BLaER1 (cell line): ENCODE measurements around the gene TMEM176B.

Source experiments
- H3K27ac ChIP-seq: shearing (Covaris generic); formaldehyde crosslinking; 2 replicates; pipeline ENCODE4 v1.8.1; 2022
- H3K27me3 ChIP-seq: shearing (Covaris generic); formaldehyde crosslinking; 2 replicates; pipeline ENCODE4 v1.8.1; 2022
- H3K36me3 ChIP-seq: shearing (Covaris generic); formaldehyde crosslinking; 2 replicates; pipeline ENCODE4 v1.8.1; 2022
- H3K4me1 ChIP-seq: shearing (Covaris generic); formaldehyde crosslinking; 2 replicates; pipeline ENCODE4 v1.8.1; 2022
- H3K4me2 ChIP-seq: shearing (Covaris generic); formaldehyde crosslinking; 2 replicates; pipeline ENCODE4 v1.8.1; 2022
- H3K4me3 ChIP-seq: shearing (Covaris generic); formaldehyde crosslinking; 2 replicates; pipeline ENCODE4 v1.8.1; 2022
- H3K9ac ChIP-seq: shearing (Covaris generic); formaldehyde crosslinking; 2 replicates; pipeline ENCODE4 v1.8.1; 2022
- H3K9me3 ChIP-seq: shearing (Covaris generic); formaldehyde crosslinking; 2 replicates; pipeline ENCODE4 v1.8.1; 2022
- H4K20me1 ChIP-seq: shearing (Covaris generic); formaldehyde crosslinking; 2 replicates; pipeline ENCODE4 v1.8.1; 2022
- Cebpa-rat ChIP-seq: shearing (Covaris generic); IDR thresholded peaks from 2 replicates; pipeline ENCODE4 v1.8.1; 2022

The TMEM176B gene

DNA sequence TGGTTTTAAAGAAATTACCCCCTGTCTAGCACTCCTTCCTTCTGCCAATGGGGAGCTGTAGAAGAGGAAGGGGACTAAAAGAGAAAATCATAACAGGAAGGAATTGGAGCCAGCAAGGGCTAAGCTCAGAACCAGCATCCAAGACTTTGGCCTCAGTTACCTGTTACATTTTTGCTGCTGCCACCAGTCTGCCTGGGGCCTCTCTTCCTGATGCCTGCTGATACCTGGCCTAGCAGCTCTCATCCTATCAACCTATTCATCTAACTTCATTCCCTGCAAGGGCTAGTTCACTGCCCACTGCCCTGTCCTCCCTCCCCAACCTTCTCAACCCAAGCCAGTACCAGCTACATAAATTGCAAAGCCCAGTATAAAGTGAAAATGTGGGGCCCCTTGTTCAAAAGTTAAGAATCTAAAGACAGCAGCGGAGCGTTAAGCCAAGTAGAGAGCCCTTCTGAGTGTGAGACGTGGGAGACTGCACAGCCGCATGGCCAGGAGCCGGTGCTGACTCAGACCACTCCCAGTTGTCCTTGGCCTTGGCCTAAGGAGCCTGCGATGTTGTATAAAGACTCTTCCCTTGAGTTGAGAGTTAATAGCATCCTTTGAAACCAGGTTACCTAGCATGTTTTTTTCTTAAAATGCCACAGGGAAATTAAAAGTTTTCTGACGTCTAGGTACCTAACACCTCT lies 38.9 kb upstream of the TMEM176B start:
- Histone ChIP-seq H3K27me3 (no peaks in the 10 kb centered on the region), H3K9ac (no peak overlapping the region), H4K20me1 (no peaks in the 10 kb centered on the region), H3K4me1 (no peaks in the 10 kb centered on the region), H3K27ac (no peak overlapping the region), H3K4me2 (no peak overlapping the region), H3K4me3 (no peak overlapping the region), H3K9me3 (no peaks in the 10 kb centered on the region), H3K36me3 (no peaks in the 10 kb centered on the region)
- no peak for TF ChIP-seq Cebpa-rat

DNA sequence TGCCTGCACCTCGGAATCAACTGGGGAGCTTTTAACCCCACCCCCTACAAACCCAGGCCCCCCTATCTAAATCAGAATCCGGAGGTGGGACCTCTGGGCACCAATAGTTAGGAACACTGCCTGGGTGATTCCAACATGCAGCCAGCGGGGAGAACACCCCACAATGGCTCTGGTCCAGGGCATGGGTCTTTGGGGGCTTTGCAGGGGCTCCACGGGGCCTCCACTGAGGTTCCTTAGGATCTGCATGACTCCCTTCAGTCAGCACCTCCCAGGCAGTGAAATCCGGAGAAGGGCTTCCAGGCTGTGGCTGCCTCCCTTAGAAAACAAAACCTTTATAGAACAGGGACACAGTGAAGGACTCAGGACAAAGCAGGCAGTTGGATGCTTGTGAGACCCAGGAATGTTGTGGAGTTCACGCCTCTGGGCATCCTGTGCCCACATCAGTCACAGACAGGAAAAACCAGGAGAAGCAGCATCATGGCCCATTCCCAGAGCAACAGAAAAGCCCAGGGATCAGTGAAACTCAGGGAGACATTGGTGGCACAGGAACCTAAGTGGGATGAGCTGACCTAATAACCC lies 35.6 kb upstream of the TMEM176B start:
- H3K27ac ChIP-seq = no peak overlapping the region
- TF ChIP-seq Cebpa-rat = no peak
- H3K9me3 ChIP-seq = no peaks in the 10 kb centered on the region
- H3K4me2 ChIP-seq = no peak overlapping the region
- no peaks in the 10 kb centered on the region for H3K36me3 ChIP-seq
- H3K9ac ChIP-seq = no peak overlapping the region
- no peaks in the 10 kb centered on the region for H3K4me1 ChIP-seq
- no peak overlapping the region for H3K4me3 ChIP-seq
- no peaks in the 10 kb centered on the region for H4K20me1 ChIP-seq
- H3K27me3 ChIP-seq = no peaks in the 10 kb centered on the region

DNA sequence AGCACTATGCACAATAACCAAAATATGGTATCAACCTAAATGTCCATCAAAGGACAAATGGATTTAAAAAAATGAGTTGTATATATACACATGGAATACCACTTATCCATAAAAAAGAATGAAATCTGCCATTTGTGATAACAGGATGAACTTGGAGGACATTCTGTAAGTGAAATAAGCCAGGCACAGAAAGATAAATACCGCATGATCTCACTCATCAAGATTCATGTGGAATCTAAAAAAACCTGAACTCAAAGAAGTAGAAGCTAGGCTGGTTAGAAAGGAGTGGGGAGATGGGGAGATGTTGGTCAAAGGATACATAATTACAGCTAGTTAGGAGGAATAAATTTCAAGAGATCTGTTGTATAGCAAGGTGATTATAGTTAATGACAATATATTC lies 34.9 kb upstream of the TMEM176B start:
- TF ChIP-seq Cebpa-rat = no peak
- Histone ChIP-seq H3K4me3 (no peak overlapping the region), H4K20me1 (no peaks in the 10 kb centered on the region), H3K4me1 (no peaks in the 10 kb centered on the region), H3K9ac (no peak overlapping the region), H3K27ac (no peak overlapping the region), H3K27me3 (no peaks in the 10 kb centered on the region), H3K36me3 (no peaks in the 10 kb centered on the region), H3K9me3 (no peaks in the 10 kb centered on the region), H3K4me2 (no peak overlapping the region)

GRCh38 chr7:150831851-150832250 lies 31.7 kb upstream of the TMEM176B start:
- no peaks in the 10 kb centered on the region for H3K36me3 ChIP-seq
- H3K27me3 ChIP-seq = no peaks in the 10 kb centered on the region
- no peak overlapping the region for H3K9ac ChIP-seq
- H3K9me3 ChIP-seq = no peaks in the 10 kb centered on the region
- H3K4me1 ChIP-seq = no peaks in the 10 kb centered on the region
- no peak for TF ChIP-seq Cebpa-rat
- H4K20me1 ChIP-seq = no peaks in the 10 kb centered on the region
- no peak overlapping the region for H3K4me2 ChIP-seq
- no peak overlapping the region for H3K4me3 ChIP-seq
- H3K27ac ChIP-seq = no peak overlapping the region

DNA sequence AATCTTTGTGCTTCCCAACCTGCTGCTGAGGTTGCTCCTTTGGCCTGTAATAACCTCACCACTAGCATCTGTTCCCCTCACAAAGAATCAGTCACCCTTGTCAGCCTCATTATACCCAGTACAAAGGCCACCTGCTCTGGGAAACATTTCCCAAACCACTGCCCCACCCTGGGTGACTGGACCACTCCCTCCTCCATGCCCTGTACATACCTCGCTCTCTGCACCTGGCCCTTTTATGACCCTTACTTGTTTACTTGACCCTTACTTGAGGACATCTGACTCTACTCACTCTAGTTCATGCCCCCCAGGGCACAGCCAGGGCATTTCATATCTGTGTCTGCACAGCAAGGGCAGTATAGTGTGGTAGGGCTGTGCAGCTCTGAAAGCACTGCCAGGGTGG lies 30.8 kb upstream of the TMEM176B start:
- no peak for TF ChIP-seq Cebpa-rat
- Histone ChIP-seq H3K4me3 (no peak overlapping the region), H3K36me3 (no peaks in the 10 kb centered on the region), H3K27me3 (no peaks in the 10 kb centered on the region), H3K4me2 (no peak overlapping the region), H3K9me3 (no peaks in the 10 kb centered on the region), H3K4me1 (no peaks in the 10 kb centered on the region), H4K20me1 (no peaks in the 10 kb centered on the region), H3K27ac (no peak overlapping the region), H3K9ac (no peak overlapping the region)

DNA sequence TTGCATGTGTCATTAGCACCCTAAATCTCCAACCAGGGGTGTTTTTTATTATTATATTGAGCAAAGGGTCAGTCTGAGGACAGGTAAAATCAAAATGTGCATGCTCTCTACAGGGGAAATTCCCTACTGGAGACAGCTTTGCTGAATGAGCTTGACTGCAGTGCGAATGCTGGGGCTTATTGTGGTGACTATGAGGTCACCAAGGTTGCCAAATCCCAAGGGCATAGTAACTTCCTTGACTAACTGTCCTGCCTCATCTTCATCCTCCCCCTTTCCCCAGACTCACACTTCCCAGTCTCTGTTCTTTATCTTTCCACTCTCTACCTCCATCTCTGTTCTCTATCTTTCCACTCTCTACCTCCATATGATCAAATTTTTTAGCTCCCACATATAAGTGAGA lies 29.3 kb upstream of the TMEM176B start:
- Histone ChIP-seq H3K27me3 (no peaks in the 10 kb centered on the region), H4K20me1 (no peaks in the 10 kb centered on the region), H3K4me2 (no peak overlapping the region), H3K9ac (no peak overlapping the region), H3K4me3 (no peak overlapping the region), H3K36me3 (no peaks in the 10 kb centered on the region), H3K9me3 (no peaks in the 10 kb centered on the region), H3K27ac (no peak overlapping the region), H3K4me1 (no peaks in the 10 kb centered on the region)
- TF ChIP-seq Cebpa-rat = no peak

GRCh38 chr7:150828384-150828783 lies 28.2 kb upstream of the TMEM176B start:
- TF ChIP-seq Cebpa-rat = no peak
- H3K9me3 ChIP-seq = no peaks in the 10 kb centered on the region
- no peaks in the 10 kb centered on the region for H3K4me1 ChIP-seq
- no peaks in the 10 kb centered on the region for H3K36me3 ChIP-seq
- no peaks in the 10 kb centered on the region for H3K27me3 ChIP-seq
- H3K4me2 ChIP-seq = no peak overlapping the region
- H3K27ac ChIP-seq = no peak overlapping the region
- no peaks in the 10 kb centered on the region for H4K20me1 ChIP-seq
- no peak overlapping the region for H3K4me3 ChIP-seq
- no peak overlapping the region for H3K9ac ChIP-seq

GRCh38 chr7:150826061-150826849 lies 26.1 kb upstream of the TMEM176B start:
- TF ChIP-seq Cebpa-rat = no peak
- Histone ChIP-seq H3K9ac (no peak overlapping the region), H3K27ac (no peak overlapping the region), H3K36me3 (no peaks in the 10 kb centered on the region), H3K27me3 (no peaks in the 10 kb centered on the region), H3K4me2 (no peak overlapping the region), H3K4me3 (no peak overlapping the region), H3K9me3 (no peaks in the 10 kb centered on the region), H3K4me1 (no peaks in the 10 kb centered on the region), H4K20me1 (no peaks in the 10 kb centered on the region)

DNA sequence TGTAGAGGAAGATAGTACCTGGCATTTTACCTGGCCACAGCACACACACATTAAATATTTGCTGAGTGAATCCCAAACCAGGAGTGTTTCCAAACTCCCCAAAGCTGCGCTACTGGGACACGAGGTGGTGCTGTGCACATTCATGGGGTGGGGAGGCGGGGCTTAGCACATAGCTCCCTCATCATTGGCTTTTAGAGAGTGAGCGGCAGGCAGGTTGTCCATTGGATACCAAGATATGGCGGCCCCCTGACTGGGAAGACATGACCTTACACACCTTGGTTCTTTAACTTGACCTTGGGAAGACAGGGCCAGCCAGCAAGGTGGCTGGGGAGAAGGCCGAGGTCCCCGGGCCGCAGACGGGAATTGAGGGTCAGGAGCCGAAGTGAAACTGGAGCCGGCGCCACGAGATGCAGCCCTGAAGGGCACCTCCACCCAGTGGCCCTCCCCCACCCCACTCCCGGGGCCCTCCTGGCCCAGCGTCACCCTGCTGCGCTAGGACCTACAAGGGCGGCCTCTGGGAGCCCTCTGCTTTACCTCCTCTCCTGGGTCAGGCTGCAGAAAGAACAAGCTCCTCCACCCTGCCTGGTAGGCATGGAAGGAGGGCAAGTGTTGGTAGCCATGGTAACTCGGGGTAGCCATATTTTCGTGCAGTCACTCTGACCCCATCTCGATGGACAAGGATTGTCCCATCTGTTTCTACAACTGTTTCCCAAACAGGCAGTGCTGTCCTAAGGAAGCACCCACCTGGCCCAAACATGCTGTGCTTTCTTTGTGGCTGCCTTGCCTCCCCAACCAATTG lies 24.4 kb upstream of the TMEM176B start:
- no peak for TF ChIP-seq Cebpa-rat
- H3K4me3 ChIP-seq = no peak overlapping the region
- no peaks in the 10 kb centered on the region for H3K27me3 ChIP-seq
- no peak overlapping the region for H3K9ac ChIP-seq
- no peak overlapping the region for H3K4me2 ChIP-seq
- H3K4me1 ChIP-seq = no peaks in the 10 kb centered on the region
- H3K9me3 ChIP-seq = no peaks in the 10 kb centered on the region
- no peak overlapping the region for H3K27ac ChIP-seq
- no peaks in the 10 kb centered on the region for H3K36me3 ChIP-seq
- H4K20me1 ChIP-seq = no peaks in the 10 kb centered on the region
